K562 (cell line): ENCODE measurements around the gene EFCAB7.

Experiments
- RFX5 ChIP-seq: IDR thresholded peaks from 2 replicates; pipeline ENCODE4 v1.6.1; 2011; ENCODE audit warnings: low read depth, mild to moderate bottlenecking, improper control_type of control experiment, low read length
- ZNF561 ChIP-seq: fragments of 450-650 bp; formaldehyde crosslinking; conservative IDR thresholded peaks from 2 replicates; pipeline ENCODE4 v1.4.0; 2020; ENCODE audit warnings: mild to moderate bottlenecking, moderate library complexity
- TF ChIP-seq, protein P1 (sequence below), 3 experiments: IDR thresholded peaks in 2 of 3; conservative IDR thresholded peaks in 1 of 3; 2 replicates each; pipeline ENCODE4 v1.5.1; 2011 to 2012; ENCODE audit warnings: low read length in 3 of 3, mild to moderate bottlenecking in 3 of 3, control low read depth in 2 of 3, improper control_type of control experiment in 1 of 3, inconsistent platforms in 1 of 3, low read depth in 1 of 3, mixed read lengths in 1 of 3, moderate library complexity in 1 of 3; ENCODE audit not compliant: insufficient read depth in 2 of 3
- TF ChIP-seq, protein P2 (sequence below): sonication (generic); formaldehyde crosslinking; IDR thresholded peaks from 2 replicates; pipeline ENCODE4 v1.4.0; 2020; ENCODE audit warnings: mild to moderate bottlenecking, missing genetic modification reagents

DNA sequence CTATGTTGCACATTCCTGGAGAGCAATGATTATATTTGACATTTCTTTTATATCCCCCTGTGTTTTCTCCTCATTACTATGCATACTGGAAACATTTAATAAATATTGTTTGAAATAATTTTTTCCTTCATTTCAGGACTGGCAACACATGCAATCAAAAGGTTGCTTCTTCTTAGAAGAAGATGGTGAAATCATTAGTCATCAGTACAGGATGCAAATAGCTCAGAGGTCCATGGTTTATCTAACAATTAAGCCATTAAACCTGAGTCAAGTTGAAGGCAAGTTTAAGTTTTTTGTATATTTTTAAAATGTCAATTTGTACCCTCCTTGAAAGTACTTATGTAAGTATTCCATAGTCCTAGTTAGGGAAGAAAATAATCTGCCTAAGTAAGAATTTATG lies 22.5 kb downstream of the EFCAB7 start:
- TF ChIP-seq, protein P1, sequence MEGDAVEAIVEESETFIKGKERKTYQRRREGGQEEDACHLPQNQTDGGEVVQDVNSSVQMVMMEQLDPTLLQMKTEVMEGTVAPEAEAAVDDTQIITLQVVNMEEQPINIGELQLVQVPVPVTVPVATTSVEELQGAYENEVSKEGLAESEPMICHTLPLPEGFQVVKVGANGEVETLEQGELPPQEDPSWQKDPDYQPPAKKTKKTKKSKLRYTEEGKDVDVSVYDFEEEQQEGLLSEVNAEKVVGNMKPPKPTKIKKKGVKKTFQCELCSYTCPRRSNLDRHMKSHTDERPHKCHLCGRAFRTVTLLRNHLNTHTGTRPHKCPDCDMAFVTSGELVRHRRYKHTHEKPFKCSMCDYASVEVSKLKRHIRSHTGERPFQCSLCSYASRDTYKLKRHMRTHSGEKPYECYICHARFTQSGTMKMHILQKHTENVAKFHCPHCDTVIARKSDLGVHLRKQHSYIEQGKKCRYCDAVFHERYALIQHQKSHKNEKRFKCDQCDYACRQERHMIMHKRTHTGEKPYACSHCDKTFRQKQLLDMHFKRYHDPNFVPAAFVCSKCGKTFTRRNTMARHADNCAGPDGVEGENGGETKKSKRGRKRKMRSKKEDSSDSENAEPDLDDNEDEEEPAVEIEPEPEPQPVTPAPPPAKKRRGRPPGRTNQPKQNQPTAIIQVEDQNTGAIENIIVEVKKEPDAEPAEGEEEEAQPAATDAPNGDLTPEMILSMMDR (IDR thresholded peaks at IDR 0.05 in 2 of 3, conservative IDR thresholded peaks at IDR 0.05 in 1 of 3; ENCODE audit: insufficient read depth in 2 of 3, low read depth in 1 of 3, low read length in 3 of 3) = no peak
- TF ChIP-seq RFX5 (no peak), ZNF561 (CRISPR knock-in tag) (no peak)
- TF ChIP-seq, protein P2, sequence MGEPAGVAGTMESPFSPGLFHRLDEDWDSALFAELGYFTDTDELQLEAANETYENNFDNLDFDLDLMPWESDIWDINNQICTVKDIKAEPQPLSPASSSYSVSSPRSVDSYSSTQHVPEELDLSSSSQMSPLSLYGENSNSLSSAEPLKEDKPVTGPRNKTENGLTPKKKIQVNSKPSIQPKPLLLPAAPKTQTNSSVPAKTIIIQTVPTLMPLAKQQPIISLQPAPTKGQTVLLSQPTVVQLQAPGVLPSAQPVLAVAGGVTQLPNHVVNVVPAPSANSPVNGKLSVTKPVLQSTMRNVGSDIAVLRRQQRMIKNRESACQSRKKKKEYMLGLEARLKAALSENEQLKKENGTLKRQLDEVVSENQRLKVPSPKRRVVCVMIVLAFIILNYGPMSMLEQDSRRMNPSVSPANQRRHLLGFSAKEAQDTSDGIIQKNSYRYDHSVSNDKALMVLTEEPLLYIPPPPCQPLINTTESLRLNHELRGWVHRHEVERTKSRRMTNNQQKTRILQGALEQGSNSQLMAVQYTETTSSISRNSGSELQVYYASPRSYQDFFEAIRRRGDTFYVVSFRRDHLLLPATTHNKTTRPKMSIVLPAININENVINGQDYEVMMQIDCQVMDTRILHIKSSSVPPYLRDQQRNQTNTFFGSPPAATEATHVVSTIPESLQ (CRISPR knock-in tag) = no peak
